Measurements from ENCODE around the gene RARS1. TPM values are rescaled to one million over a fixed set of nuclear protein-coding genes. Genes with fewer than 3 reads are reported as not detected.

The RARS1 gene
- total and polyA plus RNA-seq, 2 of the 8 experiments (the other 6 are each of a cell fraction or from before 2014, with no cell fraction given): 30.2 to 108 TPM

DNA sequence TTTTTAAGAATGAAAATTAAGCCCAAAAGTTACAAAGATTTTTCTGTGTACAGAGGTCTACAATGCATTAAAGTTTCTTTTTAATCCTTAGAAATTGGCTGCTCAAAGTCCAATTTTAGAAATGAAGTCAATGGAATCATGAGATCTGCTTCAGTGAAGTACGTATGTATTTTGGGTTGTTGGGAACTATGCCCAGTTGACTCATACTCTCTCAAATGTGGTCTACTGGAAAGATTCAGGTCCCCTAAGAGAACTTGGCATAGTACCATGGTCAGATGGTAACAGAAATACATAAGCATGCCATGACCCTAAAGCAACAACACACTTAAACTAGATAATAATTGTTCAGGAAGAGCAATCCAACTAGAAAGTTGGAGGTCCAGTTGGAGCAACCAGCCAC, 65.9 kb downstream of the RARS1 start (continued):
- TF ChIP-seq, protein P1, sequence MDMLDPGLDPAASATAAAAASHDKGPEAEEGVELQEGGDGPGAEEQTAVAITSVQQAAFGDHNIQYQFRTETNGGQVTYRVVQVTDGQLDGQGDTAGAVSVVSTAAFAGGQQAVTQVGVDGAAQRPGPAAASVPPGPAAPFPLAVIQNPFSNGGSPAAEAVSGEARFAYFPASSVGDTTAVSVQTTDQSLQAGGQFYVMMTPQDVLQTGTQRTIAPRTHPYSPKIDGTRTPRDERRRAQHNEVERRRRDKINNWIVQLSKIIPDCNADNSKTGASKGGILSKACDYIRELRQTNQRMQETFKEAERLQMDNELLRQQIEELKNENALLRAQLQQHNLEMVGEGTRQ (IDR thresholded peaks at IDR 0.05; ENCODE audit: low read length): no peak
- TF ChIP-seq POLR2A (IDR thresholded peaks at IDR 0.05; ENCODE audit: control extremely low read depth in 1 of 2, low read depth in 2 of 2, low read length in 2 of 2): no peak
- TF ChIP-seq CBX5 (IDR thresholded peaks at IDR 0.05; ENCODE audit: low read depth, low read length): no peak
- no peak for TF ChIP-seq RFX5 (IDR thresholded peaks at IDR 0.05; ENCODE audit: borderline replicate concordance, low read depth, low read length)
